H9 (cell line): Measurements from ENCODE around the gene HTRA3. TPM values are rescaled to one million over a fixed set of nuclear protein-coding genes. Genes with fewer than 3 reads are reported as not detected.

Source experiments
- DNase-seq: peaks from one replicate; pipeline ENCODE4 v3.0.0-alpha.2; 2017
- H2AFZ ChIP-seq: one replicate; pipeline ENCODE4 v1.6.1; 2013; ENCODE audit warnings: mild to moderate bottlenecking, low read length, control low read depth, moderate library complexity
- H2AK5ac ChIP-seq: 2 replicates; pipeline ENCODE4 v1.6.1; 2013; ENCODE audit warnings: low read length, control low read depth, mixed read lengths; ENCODE audit not compliant: insufficient read length
- H2BK120ac ChIP-seq: one replicate; pipeline ENCODE4 v1.6.1; 2013; ENCODE audit warnings: low read depth, mild to moderate bottlenecking, low read length, control low read depth, inconsistent platforms; ENCODE audit not compliant: poor library complexity, severe bottlenecking
- H2BK12ac ChIP-seq: 2 replicates; pipeline ENCODE4 v1.6.1; 2013; ENCODE audit warnings: low read length, control low read depth, mixed read lengths, low read depth; ENCODE audit not compliant: insufficient read length
- H2BK15ac ChIP-seq: 2 replicates; pipeline ENCODE4 v1.6.1; 2013; ENCODE audit warnings: low read depth, low read length, control low read depth
- H2BK20ac ChIP-seq: one replicate; pipeline ENCODE4 v1.6.1; 2013; ENCODE audit warnings: low read depth, mild to moderate bottlenecking, low read length, control low read depth, inconsistent platforms; ENCODE audit not compliant: poor library complexity, severe bottlenecking
- H2BK5ac ChIP-seq: 2 replicates; pipeline ENCODE4 v1.6.1; 2013; ENCODE audit warnings: low read length, control low read depth, mixed read lengths; ENCODE audit not compliant: insufficient read length
- H3K14ac ChIP-seq: 2 replicates; pipeline ENCODE4 v1.6.1; 2013; ENCODE audit warnings: low read length, control low read depth; ENCODE audit not compliant: insufficient read depth
- H3K18ac ChIP-seq: 2 replicates; pipeline ENCODE4 v1.6.1; 2013; ENCODE audit warnings: low read depth, mild to moderate bottlenecking, mixed read lengths, low read length, control low read depth; ENCODE audit not compliant: insufficient read length
- H3K23ac ChIP-seq: 2 replicates; pipeline ENCODE4 v1.6.1; 2013; ENCODE audit warnings: low read length, control low read depth, mixed read lengths, low read depth; ENCODE audit not compliant: insufficient read length
- H3K23me2 ChIP-seq: 2 replicates; pipeline ENCODE4 v1.6.1; 2013; ENCODE audit warnings: low read depth, mild to moderate bottlenecking, mixed read lengths, low read length, control low read depth; ENCODE audit not compliant: insufficient read length, poor library complexity, severe bottlenecking
- H3K27ac ChIP-seq: 2 replicates; pipeline ENCODE4 v1.5.1; 2013; ENCODE audit warnings: low read length, control low read depth, mixed read lengths, low read depth; ENCODE audit not compliant: insufficient read length
- H3K27me3 ChIP-seq: 2 replicates; pipeline ENCODE4 v1.6.1; 2013; ENCODE audit warnings: low read length, control low read depth, inconsistent platforms; ENCODE audit not compliant: insufficient read depth
- H3K4ac ChIP-seq: 2 replicates; pipeline ENCODE4 v1.6.1; 2013; ENCODE audit warnings: low read depth, mild to moderate bottlenecking, control low read depth, inconsistent platforms, low read length, moderate library complexity
- H3K4me1 ChIP-seq: 2 replicates; pipeline ENCODE4 v1.6.1; 2013; ENCODE audit warnings: low read length, control low read depth, inconsistent platforms; ENCODE audit not compliant: insufficient read depth
- H3K4me2 ChIP-seq: 2 replicates; pipeline ENCODE4 v1.6.1; 2013; ENCODE audit warnings: low read length, control low read depth, mixed read lengths; ENCODE audit not compliant: insufficient read length, insufficient read depth
- H3K56ac ChIP-seq: 2 replicates; pipeline ENCODE4 v1.6.1; 2013; ENCODE audit warnings: low read depth, mild to moderate bottlenecking, mixed read lengths, low read length, control low read depth; ENCODE audit not compliant: insufficient read length
- H3K79me1 ChIP-seq: 2 replicates; pipeline ENCODE4 v1.6.1; 2013; ENCODE audit warnings: low read depth, mild to moderate bottlenecking, moderate library complexity, low read length, control low read depth, inconsistent platforms; ENCODE audit not compliant: insufficient read depth, poor library complexity, severe bottlenecking
- H3K79me2 ChIP-seq: 2 replicates; pipeline ENCODE4 v1.6.1; 2013; ENCODE audit warnings: low read length, control low read depth, inconsistent platforms; ENCODE audit not compliant: insufficient read depth
- H3K9ac ChIP-seq: 2 replicates; pipeline ENCODE4 v1.6.1; 2013; ENCODE audit warnings: low read length, control low read depth, mixed read lengths; ENCODE audit not compliant: insufficient read length; ENCODE audit errors: extremely low read depth
- H3K9me3 ChIP-seq: one replicate; pipeline ENCODE4 v1.6.1; 2013; ENCODE audit warnings: low read depth, low read length, inconsistent platforms; ENCODE audit not compliant: control insufficient read depth
- H3T11ph ChIP-seq: one replicate; pipeline ENCODE4 v1.6.1; 2013; ENCODE audit warnings: mild to moderate bottlenecking, low read length, control low read depth, inconsistent platforms
- H4K20me1 ChIP-seq: one replicate; pipeline ENCODE4 v1.6.1; 2013; ENCODE audit not compliant: control insufficient read depth, insufficient read length, insufficient read depth
- H4K5ac ChIP-seq: 2 replicates; pipeline ENCODE4 v1.6.1; 2013; ENCODE audit warnings: low read depth, mild to moderate bottlenecking, mixed read lengths, low read length, control low read depth; ENCODE audit not compliant: insufficient read length
- H4K8ac ChIP-seq: replicated peaks from 2 replicates; pipeline ENCODE4 v1.6.1; 2013; ENCODE audit warnings: low read length, control low read depth, mixed read lengths, low read depth; ENCODE audit not compliant: insufficient read length
- H4K91ac ChIP-seq: 2 replicates; pipeline ENCODE4 v1.6.1; 2013; ENCODE audit warnings: low read depth, mild to moderate bottlenecking, moderate library complexity, mixed read lengths, low read length, control low read depth; ENCODE audit not compliant: insufficient read length
- H3K27ac Mint-ChIP-seq, 3 experiments: 2 replicates in 2 of 3; 3 replicates in 1 of 3; pipeline ENCODE4 v1.8.0; 2020 to 2021; ENCODE audit warnings: mixed read lengths in 3 of 3, mild to moderate bottlenecking in 1 of 3, moderate library complexity in 1 of 3
- H3K27me3 Mint-ChIP-seq: 2 replicates; pipeline ENCODE4 v1.8.0; 2021; ENCODE audit warnings: low read depth, mild to moderate bottlenecking, moderate library complexity, mixed read lengths
- H3K36me3 Mint-ChIP-seq, 3 experiments: 2 replicates in 2 of 3; 3 replicates in 1 of 3; pipeline ENCODE4 v1.8.0; 2020 to 2021; ENCODE audit warnings: low read depth in 3 of 3, mixed read lengths in 3 of 3; ENCODE audit not compliant: insufficient read depth in 1 of 3
- H3K4me1 Mint-ChIP-seq, 2 experiments: 2 replicates each; pipeline ENCODE4 v1.8.0; 2020; ENCODE audit warnings: mixed read lengths in 2 of 2
- H3K4me3 Mint-ChIP-seq, 2 experiments: 2 replicates in 1 of 2; 3 replicates in 1 of 2; pipeline ENCODE4 v1.8.0; 2020 to 2021; ENCODE audit warnings: mild to moderate bottlenecking in 2 of 2, mixed read lengths in 2 of 2, moderate library complexity in 1 of 2
- H3K9me3 Mint-ChIP-seq, 2 experiments: 2 replicates in 1 of 2; 3 replicates in 1 of 2; pipeline ENCODE4 v1.8.0; 2020; ENCODE audit warnings: mild to moderate bottlenecking in 2 of 2, mixed read lengths in 2 of 2, moderate library complexity in 1 of 2
- WGBS: extraction: QIAGEN DNeasy Blood & Tissue Kit; methylation state at CpG from one replicate; pipeline ENCODE4 v1.1.7; 2013; ENCODE audit warnings: missing lambda C conversion rate, low lambda C conversion rate, mixed read lengths; ENCODE audit not compliant: insufficient read length; ENCODE audit errors: extremely low coverage; 5-methylcytosine and 5-hydroxymethylcytosine counted together
- total RNA-seq: library from RNA; stranded (reverse); gene quantifications from 2 replicates; pipeline ENCODE4 v1.2.1, GENCODE V29; 2021
- TF ChIP-seq, protein P1 (sequence below): fragments of 200-600 bp; sonication (generic); conservative IDR thresholded peaks from 3 replicates; pipeline ENCODE4 v1.8.0; 2021; ENCODE audit warnings: antibody characterized with exemption, mild to moderate bottlenecking

Gene HTRA3
- total RNA-seq, 1 experiment from 2014 or later: 3.0 TPM

DNA sequence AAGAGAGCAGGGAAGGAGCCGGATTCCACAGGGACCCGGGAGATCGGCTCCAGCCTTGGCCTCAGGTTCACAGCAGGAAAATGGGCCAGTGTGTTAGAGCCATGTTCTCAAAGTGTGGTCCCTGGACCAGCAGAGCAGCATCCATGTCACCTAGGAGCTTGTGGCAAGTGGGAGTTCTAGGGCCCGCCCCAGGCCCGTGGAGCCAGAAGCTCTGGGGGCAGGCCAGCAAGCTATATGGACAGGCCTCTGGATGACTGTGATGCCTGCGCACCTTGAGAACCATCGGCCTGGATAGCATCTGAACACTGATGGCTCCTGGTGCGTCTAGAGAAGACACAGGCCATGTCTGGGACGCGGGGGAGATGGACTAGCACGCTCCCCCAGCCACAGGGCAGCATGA is 36.8 kb upstream of the HTRA3 start:
- no peaks in the 10 kb centered on the region for H3K79me1 ChIP-seq
- H3K4me1 ChIP-seq: no peaks in the 10 kb centered on the region
- no peak overlapping the region for H3K23ac ChIP-seq
- Mint-ChIP-seq H3K27ac (no peak overlapping the region), H3K4me3 (no peak overlapping the region), H3K36me3 (no peaks in the 10 kb centered on the region), H3K4me1 (peaks cover 0 to 5% of the 10 kb centered on the region in 2 experiments; a peak in 1 of 4 replicates), H3K27me3 (no peaks in the 10 kb centered on the region; the same call in 1 of the 2 replicates), H3K9me3 (0 out of 5 replicates have a peak, but pooled peaks cover 0 to 2% of the 10 kb centered on the region in 2 experiments)
- H3K4me2 ChIP-seq: no peak overlapping the region
- no peak overlapping the region for H4K91ac ChIP-seq
- H3K18ac ChIP-seq: no peak overlapping the region
- H3K4ac ChIP-seq: no peak overlapping the region
- no peak overlapping the region for H2BK20ac ChIP-seq
- H3K56ac ChIP-seq: no peak overlapping the region
- no peak overlapping the region for H2AFZ ChIP-seq
- H4K20me1 ChIP-seq: no peaks in the 10 kb centered on the region
- no peak overlapping the region for H3K27ac ChIP-seq
- DNase-seq: no peak
- no peak overlapping the region for H3K9ac ChIP-seq
- H3K27me3 ChIP-seq: no peaks in the 10 kb centered on the region
- no peak overlapping the region for H2BK15ac ChIP-seq
- H3T11ph ChIP-seq: no peak overlapping the region
- H3K23me2 ChIP-seq: no peaks in the 10 kb centered on the region
- H2BK120ac ChIP-seq: no peak overlapping the region
- no peak overlapping the region for H3K14ac ChIP-seq
- TF ChIP-seq, protein P1, sequence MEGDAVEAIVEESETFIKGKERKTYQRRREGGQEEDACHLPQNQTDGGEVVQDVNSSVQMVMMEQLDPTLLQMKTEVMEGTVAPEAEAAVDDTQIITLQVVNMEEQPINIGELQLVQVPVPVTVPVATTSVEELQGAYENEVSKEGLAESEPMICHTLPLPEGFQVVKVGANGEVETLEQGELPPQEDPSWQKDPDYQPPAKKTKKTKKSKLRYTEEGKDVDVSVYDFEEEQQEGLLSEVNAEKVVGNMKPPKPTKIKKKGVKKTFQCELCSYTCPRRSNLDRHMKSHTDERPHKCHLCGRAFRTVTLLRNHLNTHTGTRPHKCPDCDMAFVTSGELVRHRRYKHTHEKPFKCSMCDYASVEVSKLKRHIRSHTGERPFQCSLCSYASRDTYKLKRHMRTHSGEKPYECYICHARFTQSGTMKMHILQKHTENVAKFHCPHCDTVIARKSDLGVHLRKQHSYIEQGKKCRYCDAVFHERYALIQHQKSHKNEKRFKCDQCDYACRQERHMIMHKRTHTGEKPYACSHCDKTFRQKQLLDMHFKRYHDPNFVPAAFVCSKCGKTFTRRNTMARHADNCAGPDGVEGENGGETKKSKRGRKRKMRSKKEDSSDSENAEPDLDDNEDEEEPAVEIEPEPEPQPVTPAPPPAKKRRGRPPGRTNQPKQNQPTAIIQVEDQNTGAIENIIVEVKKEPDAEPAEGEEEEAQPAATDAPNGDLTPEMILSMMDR: no peak
- H4K5ac ChIP-seq: no peak overlapping the region
- H3K9me3 ChIP-seq: no peaks in the 10 kb centered on the region
- no CpG with 5 or more reads among the region's 11 CpGs for whole genome bisulfite sequencing
- H2BK12ac ChIP-seq: no peak overlapping the region
- H4K8ac ChIP-seq: no peak overlapping the region
- H2BK5ac ChIP-seq: no peak overlapping the region
- H2AK5ac ChIP-seq: no peak overlapping the region
- no peaks in the 10 kb centered on the region for H3K79me2 ChIP-seq
